Measurements from ENCODE around the gene SLC6A18. TPM values are rescaled to one million over a fixed set of nuclear protein-coding genes. Genes with fewer than 3 reads are reported as not detected.

Gene SLC6A18
- total RNA-seq, 1 donor from 2014 or later: not detected

DNA sequence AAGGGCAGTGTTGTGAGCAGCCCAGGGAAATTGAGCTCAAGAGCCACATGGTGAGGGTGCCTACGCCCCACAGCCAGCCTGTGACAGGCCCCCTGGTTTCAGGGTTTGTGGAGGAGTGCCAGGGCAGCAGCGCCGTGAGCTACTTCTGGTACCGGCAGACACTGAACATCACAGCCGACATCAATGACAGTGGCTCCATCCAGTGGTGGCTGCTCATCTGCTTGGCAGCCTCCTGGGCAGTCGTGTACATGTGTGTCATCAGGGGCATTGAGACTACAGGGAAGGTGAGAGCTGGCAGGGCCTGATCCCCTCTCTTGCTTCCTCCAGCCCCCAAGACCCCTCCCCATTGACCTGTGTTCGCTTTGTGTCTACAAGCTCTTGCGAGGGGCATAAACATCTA lies 10.2 kb downstream of the SLC6A18 start:
- Mint-ChIP-seq H3K27ac (no peak overlapping the region), H3K9me3 (peaks cover 4% of the 10 kb centered on the region), H3K4me1 (no peaks in the 10 kb centered on the region), H3K36me3 (ENCODE audit: low read depth) (no peaks in the 10 kb centered on the region), H3K27me3 (peaks cover 3% of the 10 kb centered on the region), H3K4me3 (no peak overlapping the region)
- intact Hi-C loops (cut with micrococcal nuclease): no loop called here
- no peak for DNase-seq

DNA sequence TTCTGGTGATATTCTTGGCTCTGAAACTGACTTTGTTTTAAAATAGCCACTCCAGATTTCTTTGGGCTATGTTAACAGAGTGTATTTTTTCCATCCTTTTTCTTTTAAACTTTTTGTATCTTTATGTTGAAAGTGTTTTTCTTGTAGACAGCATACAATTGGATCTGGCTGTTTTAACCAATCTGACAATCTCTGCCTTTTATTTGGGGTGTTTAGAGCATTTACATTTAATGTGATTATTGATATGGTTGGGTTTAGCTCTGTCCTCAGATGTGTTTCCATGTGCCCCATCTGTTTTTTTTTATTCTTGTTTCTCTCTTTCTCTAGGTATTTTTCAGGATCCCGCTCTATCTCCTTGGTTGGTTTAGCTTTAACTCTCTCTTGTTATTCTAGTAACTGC lies 10.7 kb downstream of the SLC6A18 start:
- no peak for DNase-seq
- Mint-ChIP-seq H3K27me3 (peaks cover 3% of the 10 kb centered on the region), H3K9me3 (peaks cover 4% of the 10 kb centered on the region), H3K27ac (no peak overlapping the region), H3K4me1 (no peaks in the 10 kb centered on the region), H3K4me3 (no peak overlapping the region), H3K36me3 (ENCODE audit: low read depth) (no peaks in the 10 kb centered on the region)
- intact Hi-C loops (cut with micrococcal nuclease): no loop called here

- no peak for DNase-seq
- intact Hi-C loops (cut with micrococcal nuclease): no loop called here
- Mint-ChIP-seq H3K36me3 (ENCODE audit: low read depth) (no peaks in the 10 kb centered on the region), H3K27ac (no peak overlapping the region), H3K9me3 (peaks cover 4% of the 10 kb centered on the region), H3K4me1 (no peaks in the 10 kb centered on the region), H3K27me3 (peaks cover 3% of the 10 kb centered on the region), H3K4me3 (no peak overlapping the region)
Measured at GRCh38 chr5:1239505-1240251, 14.5 kb downstream of the SLC6A18 start.

- no peak overlapping the region for H3K27ac Mint-ChIP-seq
- H3K27me3 Mint-ChIP-seq: peaks cover 3% of the 10 kb centered on the region
- H3K4me3 Mint-ChIP-seq: no peak overlapping the region
- H3K4me1 Mint-ChIP-seq: no peaks in the 10 kb centered on the region
- DNase-seq: no peak
- no peaks in the 10 kb centered on the region for H3K36me3 Mint-ChIP-seq (ENCODE audit: low read depth)
- intact Hi-C loops (cut with micrococcal nuclease): no loop called here
- peaks cover 4% of the 10 kb centered on the region for H3K9me3 Mint-ChIP-seq
Measured at GRCh38 chr5:1240496-1241260, 15.5 kb downstream of the SLC6A18 start.

GRCh38 chr5:1241509-1242080 lies 16.4 kb downstream of the SLC6A18 start:
- Mint-ChIP-seq H3K9me3 (no peaks in the 10 kb centered on the region), H3K4me3 (no peak overlapping the region), H3K4me1 (no peaks in the 10 kb centered on the region), H3K27me3 (no peaks in the 10 kb centered on the region), H3K36me3 (ENCODE audit: low read depth) (no peaks in the 10 kb centered on the region), H3K27ac (no peak overlapping the region)
- no peak for DNase-seq
- intact Hi-C loops (cut with micrococcal nuclease): no loop called here

GRCh38 chr5:1242733-1243486 lies 17.7 kb downstream of the SLC6A18 start:
- no peak overlapping the region for H3K27ac Mint-ChIP-seq
- intact Hi-C loops (cut with micrococcal nuclease): no loop called here
- H3K27me3 Mint-ChIP-seq: peaks cover 6% of the 10 kb centered on the region
- no peaks in the 10 kb centered on the region for H3K36me3 Mint-ChIP-seq (ENCODE audit: low read depth)
- no peak for DNase-seq
- H3K9me3 Mint-ChIP-seq: no peaks in the 10 kb centered on the region
- H3K4me1 Mint-ChIP-seq: no peaks in the 10 kb centered on the region
- H3K4me3 Mint-ChIP-seq: no peak overlapping the region

GRCh38 chr5:1243487-1244130 lies 18.4 kb downstream of the SLC6A18 start:
- Mint-ChIP-seq H3K27me3 (peaks cover 6% of the 10 kb centered on the region), H3K9me3 (no peaks in the 10 kb centered on the region), H3K27ac (no peak overlapping the region), H3K4me1 (no peaks in the 10 kb centered on the region), H3K4me3 (no peak overlapping the region), H3K36me3 (ENCODE audit: low read depth) (no peaks in the 10 kb centered on the region)
- intact Hi-C loops (cut with micrococcal nuclease): no loop called here
- DNase-seq: no peak

- Mint-ChIP-seq H3K27me3 (peaks cover 6% of the 10 kb centered on the region), H3K36me3 (ENCODE audit: low read depth) (no peaks in the 10 kb centered on the region), H3K4me1 (no peaks in the 10 kb centered on the region), H3K4me3 (no peak overlapping the region), H3K27ac (no peak overlapping the region), H3K9me3 (no peaks in the 10 kb centered on the region)
- DNase-seq: no peak
- intact Hi-C loops (cut with micrococcal nuclease): no loop called here
Measured at GRCh38 chr5:1244255-1244654, 19.1 kb downstream of the SLC6A18 start.

GRCh38 chr5:1244976-1245375 lies 19.8 kb downstream of the SLC6A18 start:
- no peak for DNase-seq
- Mint-ChIP-seq H3K36me3 (ENCODE audit: low read depth) (no peaks in the 10 kb centered on the region), H3K27me3 (peaks cover 6% of the 10 kb centered on the region), H3K27ac (no peak overlapping the region), H3K4me3 (no peak overlapping the region), H3K4me1 (no peaks in the 10 kb centered on the region), H3K9me3 (no peaks in the 10 kb centered on the region)
- intact Hi-C loops (cut with micrococcal nuclease): no loop called here

DNA sequence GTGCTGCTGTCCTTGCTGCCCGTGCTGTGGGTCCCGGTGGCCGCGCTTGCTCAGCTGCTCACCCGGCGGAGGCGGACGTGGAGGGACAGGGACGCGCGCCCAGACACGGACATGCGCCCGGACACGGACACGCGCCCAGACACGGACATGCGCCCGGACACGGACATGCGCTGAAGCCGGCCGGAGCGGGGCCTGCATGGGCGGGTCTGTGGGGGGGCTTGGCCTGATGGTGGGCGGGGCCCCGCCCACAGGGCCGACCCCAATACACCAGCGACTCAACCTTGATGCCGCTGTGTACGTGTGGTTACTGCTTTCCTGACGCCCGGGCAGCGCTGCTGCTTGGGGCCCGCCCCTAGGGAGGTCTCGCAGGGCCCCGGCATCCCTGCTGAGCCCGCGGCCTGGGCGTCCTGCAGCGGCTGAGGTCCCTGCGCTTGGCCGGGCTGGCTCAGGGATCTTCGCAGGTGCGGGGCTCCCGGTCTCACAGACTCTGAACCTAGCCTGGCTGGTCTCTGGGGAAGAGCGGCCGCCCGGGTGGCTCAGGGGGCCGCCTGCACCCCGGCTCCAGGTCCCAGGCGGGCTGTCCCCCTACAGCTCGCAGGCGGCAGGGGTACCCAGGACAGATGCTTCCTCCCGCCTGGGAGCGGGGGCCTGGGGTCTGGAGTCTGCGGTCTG lies 20.9 kb downstream of the SLC6A18 start:
- Mint-ChIP-seq H3K4me3 (no peak overlapping the region), H3K9me3 (no peaks in the 10 kb centered on the region), H3K36me3 (ENCODE audit: low read depth) (no peaks in the 10 kb centered on the region), H3K4me1 (no peaks in the 10 kb centered on the region), H3K27ac (no peak overlapping the region), H3K27me3 (peaks cover 6% of the 10 kb centered on the region)
- DNase-seq: no peak
- intact Hi-C loops (cut with micrococcal nuclease): no loop called here

DNA sequence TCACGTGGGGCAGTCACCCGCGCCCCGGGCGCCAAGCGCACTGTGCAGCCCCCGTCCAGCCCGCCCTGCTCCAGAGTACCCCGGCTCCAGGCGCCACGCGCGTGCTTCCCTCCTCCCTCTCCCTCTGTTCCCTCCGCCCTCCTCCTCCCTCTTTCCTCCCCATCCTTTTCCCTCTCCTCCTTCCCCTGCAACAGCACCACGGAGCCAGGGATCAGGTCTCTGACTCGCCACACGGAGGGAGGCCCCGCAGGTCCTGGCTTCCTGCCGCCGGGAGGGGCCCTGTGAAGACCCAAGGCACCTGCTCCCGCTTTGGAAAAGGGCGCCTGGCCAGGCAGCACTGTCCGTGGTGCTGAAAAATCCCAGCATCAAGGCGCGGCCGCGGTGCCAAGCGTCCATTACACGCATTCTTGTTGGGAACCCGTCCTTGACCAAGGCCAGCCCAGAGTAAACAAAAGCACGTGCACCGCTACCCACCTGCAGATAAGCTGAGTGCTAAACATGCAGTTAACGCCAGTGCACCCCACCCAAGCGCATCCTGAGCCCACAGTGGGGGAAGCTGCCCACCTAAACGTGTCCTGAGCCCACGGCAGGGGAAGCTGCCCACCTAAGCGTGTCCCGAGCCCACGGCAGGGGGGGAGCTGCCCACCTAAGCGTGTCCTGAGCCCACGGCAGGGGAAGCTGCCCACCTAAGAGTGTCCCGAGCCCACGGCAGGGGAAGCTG lies 21.7 kb downstream of the SLC6A18 start:
- H3K4me1 Mint-ChIP-seq: no peaks in the 10 kb centered on the region

GRCh38 chr5:1247811-1248210 lies 22.6 kb downstream of the SLC6A18 start:
- H3K27me3 Mint-ChIP-seq: peaks cover 6% of the 10 kb centered on the region
- intact Hi-C loops (cut with micrococcal nuclease): no loop called here

More for the DNA sequence above, 21.7 kb downstream of the SLC6A18 start:
- Mint-ChIP-seq H3K9me3 (no peaks in the 10 kb centered on the region), H3K27ac (no peak overlapping the region), H3K36me3 (ENCODE audit: low read depth) (no peaks in the 10 kb centered on the region), H3K27me3 (peaks cover 6% of the 10 kb centered on the region), H3K4me3 (no peak overlapping the region)
- DNase-seq: peak; percentile 78
- intact Hi-C loops (cut with micrococcal nuclease): no loop called here

More at GRCh38 chr5:1247811-1248210, 22.6 kb downstream of the SLC6A18 start:
- Mint-ChIP-seq H3K4me1 (no peaks in the 10 kb centered on the region), H3K9me3 (no peaks in the 10 kb centered on the region), H3K4me3 (no peak overlapping the region), H3K36me3 (ENCODE audit: low read depth) (no peaks in the 10 kb centered on the region), H3K27ac (no peak overlapping the region)
- DNase-seq: no peak

All from activated CD4-positive, alpha-beta T cell treated with anti-CD3 and anti-CD28 coated beads, Interleukin-2, amount 10 ng/mL, durations not matched to agents 24 days and 14 days (primary cell).